Ishikawa (cell line): ENCODE data around the gene CABP7.

Experiments used
- CREB1 ChIP-seq: IDR thresholded peaks from 2 replicates; pipeline ENCODE4 v1.6.1; 2012; ENCODE audit warnings: low read depth
- EP300 ChIP-seq: IDR thresholded peaks from 2 replicates; pipeline ENCODE4 v1.6.1; 2012; ENCODE audit warnings: borderline replicate concordance
- NFIC ChIP-seq: IDR thresholded peaks from 2 replicates; pipeline ENCODE4 v1.6.1; 2012
- RAD21 ChIP-seq: IDR thresholded peaks from 2 replicates; pipeline ENCODE4 v1.6.1; 2012; ENCODE audit warnings: low read depth
- TAF1 ChIP-seq: IDR thresholded peaks from 2 replicates; pipeline ENCODE4 v1.6.1; 2012; ENCODE audit warnings: low read depth, mild to moderate bottlenecking
- TF ChIP-seq, protein P1 (sequence below): IDR thresholded peaks from 2 replicates; pipeline ENCODE4 v1.6.1; 2012

DNA sequence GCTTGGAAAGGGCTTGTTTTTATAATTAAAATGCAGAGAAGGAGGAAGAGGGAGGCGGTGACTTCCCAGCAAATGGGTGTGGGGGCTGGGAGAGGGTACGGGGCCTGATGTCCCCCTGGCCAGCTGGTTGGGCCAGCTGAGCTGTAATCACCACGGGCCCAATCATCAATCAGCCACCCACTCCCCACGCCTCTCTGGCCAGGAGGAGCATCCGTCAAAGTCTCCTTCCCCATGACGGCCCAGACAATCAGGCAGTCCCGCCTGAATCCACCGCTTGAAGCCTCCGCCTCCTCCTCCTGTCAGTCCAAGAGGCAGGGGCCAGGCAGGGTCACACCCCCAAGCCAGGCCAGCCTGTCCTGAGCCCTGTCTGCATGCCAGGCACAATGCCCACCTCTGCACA lies 13.3 kb upstream of the CABP7 start:
- TF ChIP-seq NFIC, result no peak
- TF ChIP-seq, protein P1, sequence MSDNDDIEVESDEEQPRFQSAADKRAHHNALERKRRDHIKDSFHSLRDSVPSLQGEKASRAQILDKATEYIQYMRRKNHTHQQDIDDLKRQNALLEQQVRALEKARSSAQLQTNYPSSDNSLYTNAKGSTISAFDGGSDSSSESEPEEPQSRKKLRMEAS, result no peak
- no peak for TF ChIP-seq RAD21
- no peak for TF ChIP-seq TAF1
- no peak for TF ChIP-seq EP300
- no peak for TF ChIP-seq CREB1
